ENCODE measurements around the gene SCN1A. TPM values are rescaled to one million over a fixed set of nuclear protein-coding genes. Genes with fewer than 3 reads are reported as not detected.

Gene SCN1A
- polyA plus RNA-seq, 1 donor (not counting 4 experiments of a cell fraction or from before 2014, with no cell fraction given) = not detected

DNA sequence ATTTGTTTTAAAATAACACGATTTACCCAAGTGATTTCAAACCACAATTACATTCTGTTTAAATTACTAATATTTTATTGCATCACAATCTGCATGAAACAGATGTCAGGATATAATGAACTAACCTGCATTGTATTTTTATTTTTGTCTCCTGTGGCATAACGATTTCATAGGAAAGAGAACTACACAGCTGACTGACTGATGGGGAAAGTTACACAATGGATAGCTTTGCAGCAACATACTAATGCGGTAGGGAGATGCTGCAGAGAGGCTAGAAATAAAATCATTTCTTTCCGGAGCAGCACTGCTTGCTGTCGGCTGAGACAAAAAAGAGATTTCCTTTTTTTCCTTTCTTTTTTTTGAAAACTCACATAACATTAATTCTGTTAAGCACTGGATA lies 36.9 kb downstream of the SCN1A start:
- no peak overlapping the region for H3K27ac ChIP-seq (ENCODE audit: control insufficient read depth, insufficient read depth, low read length)
- H3K36me3 ChIP-seq (ENCODE audit: control insufficient read depth in 2 of 2, extremely low read depth in 1 of 2, insufficient read depth in 2 of 2, low read length in 2 of 2) = no peaks in the 10 kb centered on the region
- H3K4me1 ChIP-seq (ENCODE audit: control insufficient read depth, extremely low read depth, insufficient read depth, low read length) = no peaks in the 10 kb centered on the region
- no peak overlapping the region for H3K4me3 ChIP-seq (ENCODE audit: control insufficient read depth in 2 of 3, extremely low read depth in 1 of 3, insufficient read depth in 2 of 3, low read depth in 1 of 3, low read length in 3 of 3)
- no peak overlapping the region for H3K9ac ChIP-seq (ENCODE audit: control insufficient read depth, extremely low read depth, insufficient read depth, low read length)
- no peaks in the 10 kb centered on the region for H3K79me2 ChIP-seq (ENCODE audit: control insufficient read depth, insufficient read depth, low read length)
- no peaks in the 10 kb centered on the region for H3K27me3 ChIP-seq (ENCODE audit: control insufficient read depth, extremely low read depth, insufficient read depth, low read length)
- no peaks in the 10 kb centered on the region for H3K9me3 ChIP-seq (ENCODE audit: control insufficient read depth, low read depth, low read length)
- FAIRE-seq (no peak), DNase-seq (ENCODE audit: low read depth, low spot score) (no peak)
- no peaks in the 10 kb centered on the region for H4K20me1 ChIP-seq (ENCODE audit: control insufficient read depth, extremely low read depth, insufficient read depth, low read length)
- no peaks in the 10 kb centered on the region for H3K9me1 ChIP-seq (ENCODE audit: control insufficient read depth, extremely low read depth, insufficient read depth, low read length)
- H3K4me2 ChIP-seq (ENCODE audit: control insufficient read depth, extremely low read depth, insufficient read depth, low read depth, low read length) = no peak overlapping the region
- no peak overlapping the region for H2AFZ ChIP-seq (ENCODE audit: control insufficient read depth, low read length)
- TF ChIP-seq, protein P1, sequence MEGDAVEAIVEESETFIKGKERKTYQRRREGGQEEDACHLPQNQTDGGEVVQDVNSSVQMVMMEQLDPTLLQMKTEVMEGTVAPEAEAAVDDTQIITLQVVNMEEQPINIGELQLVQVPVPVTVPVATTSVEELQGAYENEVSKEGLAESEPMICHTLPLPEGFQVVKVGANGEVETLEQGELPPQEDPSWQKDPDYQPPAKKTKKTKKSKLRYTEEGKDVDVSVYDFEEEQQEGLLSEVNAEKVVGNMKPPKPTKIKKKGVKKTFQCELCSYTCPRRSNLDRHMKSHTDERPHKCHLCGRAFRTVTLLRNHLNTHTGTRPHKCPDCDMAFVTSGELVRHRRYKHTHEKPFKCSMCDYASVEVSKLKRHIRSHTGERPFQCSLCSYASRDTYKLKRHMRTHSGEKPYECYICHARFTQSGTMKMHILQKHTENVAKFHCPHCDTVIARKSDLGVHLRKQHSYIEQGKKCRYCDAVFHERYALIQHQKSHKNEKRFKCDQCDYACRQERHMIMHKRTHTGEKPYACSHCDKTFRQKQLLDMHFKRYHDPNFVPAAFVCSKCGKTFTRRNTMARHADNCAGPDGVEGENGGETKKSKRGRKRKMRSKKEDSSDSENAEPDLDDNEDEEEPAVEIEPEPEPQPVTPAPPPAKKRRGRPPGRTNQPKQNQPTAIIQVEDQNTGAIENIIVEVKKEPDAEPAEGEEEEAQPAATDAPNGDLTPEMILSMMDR (optimal IDR thresholded peaks at IDR 0.05 in 1 of 3, IDR thresholded peaks at IDR 0.05 in 1 of 3, conservative IDR thresholded peaks at IDR 0.05 in 1 of 3; ENCODE audit: extremely low read depth in 1 of 3, insufficient read depth in 2 of 3, low read length in 3 of 3) = no peak
- TF ChIP-seq EZH2 (IDR thresholded peaks at IDR 0.05; ENCODE audit: low read length) = no peak
- dilution Hi-C loops (cut with MboI; ENCODE audit: extremely low pct_ligation_motif_present, low sequenced_read_pairs) = no loop called here

DNA sequence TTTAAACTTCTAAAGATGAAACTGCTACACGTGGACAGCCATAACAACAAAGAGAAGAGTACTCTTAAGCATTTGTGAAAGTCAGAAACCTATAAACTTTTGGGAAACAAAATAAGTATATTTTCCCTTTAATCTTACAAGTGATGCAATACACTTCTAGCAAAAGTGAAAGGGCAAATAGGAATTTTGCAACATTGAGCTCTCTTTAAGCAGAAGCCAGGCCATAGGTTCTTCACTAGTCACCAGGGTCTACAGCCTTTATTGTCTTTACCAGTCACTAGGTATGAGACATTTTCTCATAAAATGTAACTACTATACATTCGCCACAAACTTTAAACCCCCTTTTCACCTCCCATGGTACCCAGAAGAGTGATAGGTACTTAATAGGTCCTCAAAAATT lies 37.5 kb downstream of the SCN1A start:
- DNase-seq (ENCODE audit: low read depth, low spot score) = no peak
- Histone ChIP-seq H3K9me3 (ENCODE audit: control insufficient read depth, low read depth, low read length) (no peaks in the 10 kb centered on the region), H3K4me3 (ENCODE audit: control insufficient read depth in 2 of 3, extremely low read depth in 1 of 3, insufficient read depth in 2 of 3, low read depth in 1 of 3, low read length in 3 of 3) (no peak overlapping the region), H2AFZ (ENCODE audit: control insufficient read depth, low read length) (no peak overlapping the region), H3K4me1 (ENCODE audit: control insufficient read depth, extremely low read depth, insufficient read depth, low read length) (no peaks in the 10 kb centered on the region), H4K20me1 (ENCODE audit: control insufficient read depth, extremely low read depth, insufficient read depth, low read length) (no peaks in the 10 kb centered on the region), H3K36me3 (ENCODE audit: control insufficient read depth in 2 of 2, extremely low read depth in 1 of 2, insufficient read depth in 2 of 2, low read length in 2 of 2) (no peaks in the 10 kb centered on the region), H3K79me2 (ENCODE audit: control insufficient read depth, insufficient read depth, low read length) (no peaks in the 10 kb centered on the region), H3K4me2 (ENCODE audit: control insufficient read depth, extremely low read depth, insufficient read depth, low read depth, low read length) (no peak overlapping the region), H3K9me1 (ENCODE audit: control insufficient read depth, extremely low read depth, insufficient read depth, low read length) (no peaks in the 10 kb centered on the region), H3K9ac (ENCODE audit: control insufficient read depth, extremely low read depth, insufficient read depth, low read length) (no peak overlapping the region), H3K27ac (ENCODE audit: control insufficient read depth, insufficient read depth, low read length) (no peak overlapping the region), H3K27me3 (ENCODE audit: control insufficient read depth, extremely low read depth, insufficient read depth, low read length) (no peaks in the 10 kb centered on the region)
- TF ChIP-seq, protein P1 (optimal IDR thresholded peaks at IDR 0.05 in 1 of 3, IDR thresholded peaks at IDR 0.05 in 1 of 3, conservative IDR thresholded peaks at IDR 0.05 in 1 of 3; ENCODE audit: extremely low read depth in 1 of 3, insufficient read depth in 2 of 3, low read length in 3 of 3) = no peak
- no peak for TF ChIP-seq EZH2 (IDR thresholded peaks at IDR 0.05; ENCODE audit: low read length)
- FAIRE-seq = no peak
- dilution Hi-C loops (cut with MboI; ENCODE audit: extremely low pct_ligation_motif_present, low sequenced_read_pairs) = no loop called here
